HepG2 (cell line): ENCODE data around the gene ENTPD1.

ENCODE experiments used
- GABPB1 ChIP-seq: IDR thresholded peaks from 2 replicates; pipeline ENCODE4 v1.6.1; 2016; ENCODE audit warnings: mild to moderate bottlenecking, missing genetic modification reagents, moderate library complexity, missing compliant biosample characterization
- PATZ1 ChIP-seq: sonication (generic); formaldehyde crosslinking; IDR thresholded peaks from 2 replicates; pipeline ENCODE4 v1.4.0; 2020; ENCODE audit warnings: missing genetic modification reagents
- ZNF558 ChIP-seq: sonication (generic); formaldehyde crosslinking; IDR thresholded peaks from 2 replicates; pipeline ENCODE4 v1.9.0; 2022; ENCODE audit warnings: mild to moderate bottlenecking, missing genetic modification reagents, borderline replicate concordance

GRCh38 chr10:95742485-95742884 is 13.5 kb upstream of the ENTPD1 start:
- TF ChIP-seq ZNF558 (CRISPR knock-in tag) (no peak), GABPB1 (CRISPR knock-in tag) (no peak), PATZ1 (CRISPR knock-in tag) (no peak)
